ENCODE measurements around the gene ASIC4. TPM values are rescaled to one million over a fixed set of nuclear protein-coding genes. Genes with fewer than 3 reads are reported as not detected.

The ASIC4 gene
- total RNA-seq, 2 donors from 2014 or later = not detected

GRCh38 chr2:219541611-219542180, 27.4 kb downstream of the ASIC4 start:
- ATAC-seq = peak; percentile 53
- Histone ChIP-seq H3K27me3 (no peaks in the 10 kb centered on the region), H3K4me3 (no peak overlapping the region), H3K9me3 (no peaks in the 10 kb centered on the region), H3K36me3 (replicated peaks in 1 of 2; ENCODE audit: insufficient read depth in 1 of 2, low read depth in 2 of 2) (peaks cover 0 to 18% of the 10 kb centered on the region in 2 donors), H3K4me1 (peaks cover 37% of the 10 kb centered on the region), H3K27ac (peak overlapping the region in 2 of 4 donors; percentile 97 to 98)
- TF ChIP-seq POLR2A (IDR thresholded peaks at IDR 0.05) (peak in 2 of 3 donors; percentile 34 to 49), CTCF (IDR thresholded peaks at IDR 0.05) (peak; percentile 77 to 99 (median 91))
- DNase-seq = peak; percentile 93 to 95 (median 94)
- intact Hi-C loops (cut with DNase I) = no loop called here
- WGBS, 2 donors = 2 to 4% methylated on average over 21 to 48 of the region's 48 CpGs

GRCh38 chr2:219542931-219543595, 28.8 kb downstream of the ASIC4 start:
- peak overlapping the region; percentile 94 to 98 (median 97) for H3K27ac ChIP-seq
- ATAC-seq = peak; percentile 30
- H3K9me3 ChIP-seq = no peaks in the 10 kb centered on the region
- TF ChIP-seq POLR2A (IDR thresholded peaks at IDR 0.05) (no peak), CTCF (IDR thresholded peaks at IDR 0.05) (peak in 1 of 7 experiments; percentile 6)
- H3K27me3 ChIP-seq = no peaks in the 10 kb centered on the region
- peaks cover 37% of the 10 kb centered on the region for H3K4me1 ChIP-seq
- DNase-seq = peak in 3 of 4 donors; percentile 39 to 51 (median 46)
- whole genome bisulfite sequencing, 2 donors = 0 to 1% methylated on average over 17 to 58 of the region's 66 CpGs
- intact Hi-C loops (cut with DNase I) = no loop called here
- peaks cover 0 to 18% of the 10 kb centered on the region in 2 donors for H3K36me3 ChIP-seq (replicated peaks in 1 of 2; ENCODE audit: insufficient read depth in 1 of 2, low read depth in 2 of 2)
- H3K4me3 ChIP-seq = peak overlapping the region; percentile 92 to 95

- Histone ChIP-seq H3K27me3 (no peaks in the 10 kb centered on the region), H3K27ac (peak within 1 kb of the TSS; percentile 94 to 98 (median 97)), H3K4me3 (peak within 1 kb of the TSS; percentile 92 to 95), H3K9me3 (no peaks in the 10 kb centered on the region), H3K4me1 (peaks cover 32% of the 10 kb centered on the region), H3K36me3 (replicated peaks in 1 of 2; ENCODE audit: insufficient read depth in 1 of 2, low read depth in 2 of 2) (peaks cover 0 to 18% of the 10 kb centered on the region in 2 donors)
- DNase-seq (peak; percentile 99 to 100 (median 99)), ATAC-seq (peak; percentile 91)
- WGBS, 2 donors = 0 to 1% methylated on average over 15 to 71 of the region's 75 CpGs
- TF ChIP-seq POLR2A (IDR thresholded peaks at IDR 0.05) = peak; percentile 87 to 93 (median 91)
- TF ChIP-seq CTCF (IDR thresholded peaks at IDR 0.05) = peak in 2 of 7 experiments; percentile 9 to 35
- intact Hi-C loops (cut with DNase I) = no loop called here
Measured at GRCh38 chr2:219543596-219544358, 29.5 kb downstream of the ASIC4 start, which contains the start of the genes CHPF and TMEM198. Gene CHPF, minus strand, starts transcription at chr2:219543809. Its CDS starts 271 bp downstream, at chr2:219543538. Gene TMEM198, plus strand, starts transcription at chr2:219544028. Its CDS starts 700 bp downstream, at chr2:219544728.

- Histone ChIP-seq H3K9me3 (no peaks in the 10 kb centered on the region), H3K27ac (peak overlapping the region in 3 of 4 donors; percentile 97 to 98 (median 97)), H3K4me1 (peaks cover 29% of the 10 kb centered on the region), H3K36me3 (replicated peaks in 1 of 2; ENCODE audit: insufficient read depth in 1 of 2, low read depth in 2 of 2) (peaks cover 0 to 11% of the 10 kb centered on the region in 2 donors), H3K4me3 (peak overlapping the region; percentile 50 to 92), H3K27me3 (no peaks in the 10 kb centered on the region)
- ATAC-seq = no peak
- DNase-seq = no peak
- 23 to 31% methylated on average over 9 of the region's 9 CpGs for WGBS, 2 donors
- intact Hi-C loops (cut with DNase I) = no loop called here
- TF ChIP-seq POLR2A (IDR thresholded peaks at IDR 0.05) (no peak), CTCF (IDR thresholded peaks at IDR 0.05) (no peak)
Measured at GRCh38 chr2:219544567-219544966, 30.3 kb downstream of the ASIC4 start.

Data from body of pancreas (tissue), 4 donors.